OCI-LY7 (cell line): ENCODE measurements around the gene LAMTOR2. TPM values are rescaled to one million over a fixed set of nuclear protein-coding genes. Genes with fewer than 3 reads are reported as not detected.
A peak's percentile ranks its signal among the peaks of the same experiment; 100 is the strongest.

Experiments used
- BruUV-seq: library from RNA; stranded (reverse); fragments of 400-500 nt; replicated peaks from 2 replicates; lab custom pipeline; 2021; lab: Mats Ljungman, UMichigan
- CTCF ChIA-PET: fragments of 300-600 bp; sonication (Branson Sonifier 250); formaldehyde crosslinking; loops from one replicate; lab custom pipeline; 2022; ENCODE audit warnings: antibody characterized with exemption; ENCODE audit not compliant: unreplicated experiment; lab: Charles Lee
- POLR2A ChIA-PET: fragments of 300-600 bp; sonication (Branson Sonifier 250); formaldehyde crosslinking; loops from one replicate; lab custom pipeline; 2022; ENCODE audit warnings: antibody characterized with exemption; lab: Charles Lee
- DNase-seq: peaks from one replicate; pipeline ENCODE4 v3.0.0-alpha.2; 2015; ENCODE audit warnings: low spot score
- H2AFZ ChIP-seq: fragments of 200-600 bp; sonication (generic), shearing (Covaris generic); 2 replicates; pipeline ENCODE4 v1.6.1; 2014; ENCODE audit warnings: mild to moderate bottlenecking, antibody characterized with exemption, low read length, moderate library complexity
- H3K27ac ChIP-seq: fragments of 200-600 bp; sonication (generic); 2 replicates; pipeline ENCODE4 v1.5.1; 2014; ENCODE audit warnings: mixed run types, low read depth, mild to moderate bottlenecking, moderate library complexity, low read length, inconsistent platforms; ENCODE audit not compliant: poor library complexity, severe bottlenecking
- H3K36me3 ChIP-seq: fragments of 200-600 bp; sonication (generic); 2 replicates; pipeline ENCODE4 v1.6.1; 2014; ENCODE audit warnings: mild to moderate bottlenecking, antibody characterized with exemption, low read length, moderate library complexity, mixed read lengths; ENCODE audit not compliant: insufficient read depth
- H3K4me1 ChIP-seq: fragments of 200-600 bp; sonication (generic); 2 replicates; pipeline ENCODE4 v1.5.1; 2014; ENCODE audit warnings: mild to moderate bottlenecking, low read length; ENCODE audit not compliant: insufficient read depth, poor library complexity, severe bottlenecking
- H3K4me2 ChIP-seq: fragments of 200-600 bp; sonication (generic); 2 replicates; pipeline ENCODE4 v1.6.1; 2014; ENCODE audit warnings: mild to moderate bottlenecking, low read length
- H3K4me3 ChIP-seq: fragments of 200-600 bp; sonication (generic); 2 replicates; pipeline ENCODE4 v1.5.1; 2014; ENCODE audit warnings: mild to moderate bottlenecking, low read depth, low read length; ENCODE audit not compliant: poor library complexity, severe bottlenecking
- H3K79me2 ChIP-seq: fragments of 200-600 bp; sonication (generic); 2 replicates; pipeline ENCODE4 v1.6.1; 2016; ENCODE audit warnings: low read depth, mild to moderate bottlenecking, low read length, moderate library complexity, mixed read lengths; ENCODE audit not compliant: insufficient read depth
- H3K9me2 ChIP-seq: fragments of 200-600 bp; sonication (generic); 2 replicates; pipeline ENCODE4 v1.6.1; 2016; ENCODE audit warnings: mild to moderate bottlenecking, low read length, mixed read lengths; ENCODE audit not compliant: insufficient read depth
- H3K9me3 ChIP-seq: fragments of 200-600 bp; sonication (generic); 2 replicates; pipeline ENCODE4 v1.6.1; 2014; ENCODE audit warnings: mild to moderate bottlenecking, mixed run types, low read length, mixed read lengths
- H4K20me1 ChIP-seq: fragments of 200-600 bp; sonication (generic); 2 replicates; pipeline ENCODE4 v1.6.1; 2014; ENCODE audit warnings: mild to moderate bottlenecking, antibody characterized with exemption, low read length, moderate library complexity, mixed read lengths; ENCODE audit not compliant: insufficient read depth
- CTCF ChIP-seq: fragments of 200-600 bp; sonication (generic); conservative IDR thresholded peaks from 2 replicates; pipeline ENCODE4 v1.5.1; 2014; ENCODE audit warnings: mild to moderate bottlenecking, antibody characterized with exemption, low read length, moderate library complexity, mixed read lengths
- EZH2phosphoT487 ChIP-seq: fragments of 200-600 bp; sonication (generic); IDR thresholded peaks from 2 replicates; pipeline ENCODE4 v1.6.1; 2018; ENCODE audit warnings: low read depth, borderline replicate concordance, mild to moderate bottlenecking, mixed run types, antibody characterized with exemption, low read length, moderate library complexity, mixed read lengths
- intact Hi-C: fragments of 100-400 bp; cut with micrococcal nuclease; formaldehyde crosslinking; loops from one replicate; pipeline ENCODE4 v1.10.0; 2022; ENCODE audit not compliant: unreplicated experiment
- total RNA-seq, 2 experiments: library from RNA; depleted of rRNA in 1 of 2; stranded (reverse); fragments of >200 nt in 1 of 2; shearing (Covaris generic) in 1 of 2; gene quantifications; 2 replicates each; pipeline ENCODE4 v1.2.3, GENCODE V29; 2014 to 2022

The LAMTOR2 gene
- total RNA-seq, 2 experiments from 2014 or later, result 55.2 to 71.3 TPM

DNA sequence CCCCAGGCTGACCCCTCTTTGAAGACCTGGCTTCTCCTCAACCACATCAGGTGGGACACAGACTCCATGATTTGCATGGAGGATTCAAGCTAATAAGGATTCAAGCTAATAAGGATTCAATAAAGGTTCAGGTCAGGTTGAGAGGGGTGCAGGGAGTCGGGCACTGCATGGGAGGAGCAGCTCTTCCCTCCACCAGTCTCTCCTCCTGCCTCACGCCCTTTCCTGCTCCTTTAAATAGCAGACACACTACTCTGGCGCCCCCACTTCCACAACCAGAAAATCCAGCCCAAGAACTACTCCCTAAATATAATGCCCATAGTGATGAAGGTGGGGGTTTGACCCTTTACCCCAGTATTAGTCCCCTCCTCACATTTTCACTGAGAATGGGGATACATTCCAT is 20.6 kb downstream of the LAMTOR2 start:
- CTCF ChIA-PET, result interaction anchor here (1.5 kb wide), 1 partner anchor 9 kb away, joined by 4 read pairs; no protein-coding TSS in a partner anchor

GRCh38 chr1:156075775-156076204 is 21.2 kb downstream of the LAMTOR2 start:
- Histone ChIP-seq H3K4me3 (peak overlapping the region; percentile 70), H2AFZ (no peak overlapping the region), H3K79me2 (0 out of 2 replicates have a peak, but pooled peaks cover 3% of the 10 kb centered on the region), H3K9me2 (no peaks in the 10 kb centered on the region), H3K9me3 (no peaks in the 10 kb centered on the region), H3K27ac (peak overlapping the region; percentile 2), H3K4me2 (peak overlapping the region; percentile 76), H4K20me1 (no peaks in the 10 kb centered on the region), H3K36me3 (no peaks in the 10 kb centered on the region), H3K4me1 (peaks cover 25% of the 10 kb centered on the region)
- ChIA-PET POLR2A (no interaction called here), CTCF (interaction anchor here (1.5 kb wide), 1 partner anchor 9 kb away, joined by 4 read pairs; no protein-coding TSS in a partner anchor)
- no TSS peak for BruUV-seq
- intact Hi-C loops, result no loop called here
- DNase-seq, result no peak
- no peak for TF ChIP-seq CTCF
- no peak for TF ChIP-seq EZH2phosphoT487

More for the DNA sequence above, 20.6 kb downstream of the LAMTOR2 start:
- Histone ChIP-seq H3K4me1 (peaks cover 24% of the 10 kb centered on the region), H3K27ac (no peak overlapping the region), H3K4me3 (peak overlapping the region; percentile 70), H2AFZ (no peak overlapping the region), H3K36me3 (no peaks in the 10 kb centered on the region), H3K79me2 (0 out of 2 replicates have a peak, but pooled peaks cover 3% of the 10 kb centered on the region), H3K9me2 (no peaks in the 10 kb centered on the region), H4K20me1 (no peaks in the 10 kb centered on the region), H3K4me2 (peak overlapping the region; percentile 76), H3K9me3 (no peaks in the 10 kb centered on the region)
- POLR2A ChIA-PET, result no interaction called here
- BruUV-seq, result no TSS peak
- intact Hi-C loops, result no loop called here
- DNase-seq, result no peak
- TF ChIP-seq CTCF, result 0 out of 2 replicates have a peak, but pooled peaks have one; percentile 18
- no peak for TF ChIP-seq EZH2phosphoT487
